ENCODE measurements around the gene C1orf216.

GRCh38 chr1:35726450-35727433 is 8.1 kb upstream of the C1orf216 start:
- peak; percentile 42 for TF ChIP-seq CTCF (IDR thresholded peaks at IDR 0.05; ENCODE audit: insufficient read depth, low read length, poor library complexity, severe bottlenecking)
- no peak for TF ChIP-seq EZH2phosphoT487 (conservative IDR thresholded peaks at IDR 0.05; ENCODE audit: low read length)

All from SU-DHL-6 (cell line).